NB4 (cell line): Measurements from ENCODE around the gene FAM163A.
"Not testable (repeated sequence)": the region's sequence is repeated elsewhere in the genome, so short reads cannot be mapped to it uniquely, and the experiment has no call there.

ENCODE experiments used
- DNase-seq: peaks from one replicate; pipeline ENCODE4 v3.0.0; 2010; ENCODE audit warnings: low read depth
- H3K4me3 ChIP-seq: one replicate; pipeline ENCODE4 v1.5.1; 2011; ENCODE audit warnings: mild to moderate bottlenecking, low read depth, low read length, moderate library complexity
- MYC ChIP-seq: IDR thresholded peaks from 2 replicates; pipeline ENCODE4 v1.6.1; 2011; ENCODE audit warnings: low read depth, low read length
- POLR2A ChIP-seq: IDR thresholded peaks from 2 replicates; pipeline ENCODE4 v1.6.1; 2011; ENCODE audit warnings: mild to moderate bottlenecking; ENCODE audit not compliant: insufficient read length; ENCODE audit errors: extremely low read depth
- TF ChIP-seq, protein P1 (sequence below): IDR thresholded peaks from one replicate; pipeline ENCODE4 v1.5.1; 2012; ENCODE audit warnings: low read depth, low read length
- TF ChIP-seq, protein P2 (sequence below): IDR thresholded peaks from 2 replicates; pipeline ENCODE4 v1.6.1; 2011; ENCODE audit warnings: low read depth, low read length

The FAM163A gene

DNA sequence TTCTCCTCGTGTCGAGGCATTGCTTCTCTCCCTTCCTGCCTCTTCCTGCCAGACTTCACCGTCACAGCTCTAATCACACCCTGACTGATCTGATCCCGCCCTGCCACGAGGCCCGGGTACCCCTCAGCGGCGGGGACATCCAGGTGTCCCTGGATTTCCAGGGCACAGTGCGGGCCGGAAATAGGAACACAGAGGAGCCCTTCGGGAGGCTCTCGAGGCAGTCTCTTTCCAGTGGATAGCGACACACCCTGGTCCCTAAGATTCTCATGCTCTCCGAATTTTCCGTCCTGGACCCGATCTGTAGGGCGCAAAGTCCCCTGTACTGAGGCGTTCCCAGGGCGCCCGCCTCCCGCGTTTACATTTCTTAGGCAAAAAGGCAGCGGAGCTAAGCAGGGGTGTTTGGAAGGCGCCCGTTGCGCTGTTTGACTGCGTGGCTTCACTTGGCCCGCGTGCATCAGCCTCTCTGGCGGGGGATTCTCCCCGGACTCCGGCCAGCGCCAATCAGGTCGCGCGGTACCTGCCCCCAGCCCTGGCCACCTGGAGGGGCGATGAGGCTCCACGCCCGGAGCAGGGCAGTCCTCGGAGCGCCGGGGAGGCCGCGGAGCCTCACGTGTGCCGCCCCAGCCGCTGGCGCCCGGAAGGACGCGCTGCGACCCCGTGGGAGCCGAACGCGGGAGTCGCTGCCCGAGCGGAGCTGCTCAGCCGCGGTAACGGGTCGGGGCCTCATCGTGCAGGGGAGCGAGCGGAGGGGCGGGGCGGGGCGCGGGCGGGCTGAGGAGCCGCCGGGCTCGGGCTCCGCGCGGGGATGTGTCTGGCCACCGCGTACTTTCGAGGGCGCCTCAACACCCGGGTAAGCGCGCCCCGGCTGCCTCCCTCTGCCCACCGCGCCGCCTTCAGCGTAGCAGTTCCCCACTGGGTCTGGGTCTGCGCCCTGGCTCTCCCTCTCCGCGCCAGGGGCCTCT is at the start of gene FAM163A:
Gene FAM163A, plus strand, starts transcription at position 575 of the 962 bp plus-strand sequence. CDS start 69,807 bp downstream, outside the sequence.
- TF ChIP-seq, protein P1, sequence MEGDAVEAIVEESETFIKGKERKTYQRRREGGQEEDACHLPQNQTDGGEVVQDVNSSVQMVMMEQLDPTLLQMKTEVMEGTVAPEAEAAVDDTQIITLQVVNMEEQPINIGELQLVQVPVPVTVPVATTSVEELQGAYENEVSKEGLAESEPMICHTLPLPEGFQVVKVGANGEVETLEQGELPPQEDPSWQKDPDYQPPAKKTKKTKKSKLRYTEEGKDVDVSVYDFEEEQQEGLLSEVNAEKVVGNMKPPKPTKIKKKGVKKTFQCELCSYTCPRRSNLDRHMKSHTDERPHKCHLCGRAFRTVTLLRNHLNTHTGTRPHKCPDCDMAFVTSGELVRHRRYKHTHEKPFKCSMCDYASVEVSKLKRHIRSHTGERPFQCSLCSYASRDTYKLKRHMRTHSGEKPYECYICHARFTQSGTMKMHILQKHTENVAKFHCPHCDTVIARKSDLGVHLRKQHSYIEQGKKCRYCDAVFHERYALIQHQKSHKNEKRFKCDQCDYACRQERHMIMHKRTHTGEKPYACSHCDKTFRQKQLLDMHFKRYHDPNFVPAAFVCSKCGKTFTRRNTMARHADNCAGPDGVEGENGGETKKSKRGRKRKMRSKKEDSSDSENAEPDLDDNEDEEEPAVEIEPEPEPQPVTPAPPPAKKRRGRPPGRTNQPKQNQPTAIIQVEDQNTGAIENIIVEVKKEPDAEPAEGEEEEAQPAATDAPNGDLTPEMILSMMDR, result no peak
- no peak for TF ChIP-seq MYC
- TF ChIP-seq, protein P2, sequence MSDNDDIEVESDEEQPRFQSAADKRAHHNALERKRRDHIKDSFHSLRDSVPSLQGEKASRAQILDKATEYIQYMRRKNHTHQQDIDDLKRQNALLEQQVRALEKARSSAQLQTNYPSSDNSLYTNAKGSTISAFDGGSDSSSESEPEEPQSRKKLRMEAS, result no peak
- TF ChIP-seq POLR2A, result no peak
- H3K4me3 ChIP-seq, result no peak within 1 kb of the TSS
- DNase-seq, result peak; percentile 2

- not testable (repeated sequence) for DNase-seq, H3K4me3 ChIP-seq
Measured at GRCh38 chr1:179694530-179694929, 48.6 kb upstream of the FAM163A start.

DNA sequence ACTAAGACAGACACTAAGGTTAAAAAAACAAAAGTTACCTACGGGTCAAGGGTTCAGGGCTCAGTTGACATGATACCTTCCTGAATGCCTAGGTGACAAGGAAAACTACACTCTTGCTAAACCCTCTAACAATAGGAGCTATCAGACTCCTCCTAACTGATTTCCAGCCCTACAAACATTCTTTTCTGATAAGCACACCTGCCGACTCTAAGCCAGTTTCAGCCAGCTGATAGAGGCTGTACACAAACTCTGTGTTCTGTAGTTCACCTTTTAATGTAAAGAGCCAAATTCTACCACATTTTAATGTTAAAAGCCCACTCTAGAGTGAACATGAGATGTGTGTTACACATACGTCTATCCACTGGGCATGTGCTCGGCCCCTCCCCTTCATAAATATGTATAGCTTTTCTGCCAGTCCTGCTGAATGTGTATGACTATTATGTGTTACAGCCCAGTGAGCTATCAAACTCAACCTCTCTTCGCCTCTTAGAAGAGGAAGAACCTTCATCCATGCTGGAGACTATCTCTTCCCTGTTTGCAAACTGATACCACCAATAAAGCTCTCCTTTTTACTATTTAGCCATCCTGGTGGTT is 40.0 kb upstream of the FAM163A start:
- no peak overlapping the region for H3K4me3 ChIP-seq
- DNase-seq, result no peak
- no peak for TF ChIP-seq POLR2A
- TF ChIP-seq, protein P1, result no peak
- no peak for TF ChIP-seq MYC
- TF ChIP-seq, protein P2, result no peak

DNA sequence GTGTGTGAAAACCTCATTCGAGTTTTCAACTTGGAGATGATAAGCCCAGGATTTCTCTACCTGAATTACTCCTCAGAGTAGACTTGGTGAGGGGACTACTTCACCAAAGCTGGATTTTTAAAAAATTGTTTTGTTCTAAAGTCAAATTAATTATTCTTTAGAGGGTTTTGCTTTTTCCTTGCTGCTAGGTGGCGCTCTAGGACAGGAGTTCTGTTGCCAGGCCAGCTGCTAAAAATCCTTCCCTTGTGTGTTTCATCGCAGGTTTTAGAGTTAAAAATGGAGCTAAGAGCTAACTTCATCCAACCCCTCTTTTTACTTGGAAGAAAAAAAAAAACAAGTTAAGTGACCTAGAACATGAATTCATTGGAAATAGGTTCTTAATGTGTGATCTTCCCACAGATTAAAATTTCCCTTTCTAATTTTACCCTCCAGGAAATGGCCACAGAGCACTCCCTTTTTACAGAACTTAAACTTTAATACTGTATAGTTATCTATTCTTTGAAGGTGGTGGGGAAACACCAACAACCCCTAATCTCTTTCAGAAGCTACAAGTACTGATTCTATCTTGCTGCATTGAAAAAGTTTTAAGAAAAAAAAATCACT is 36.7 kb upstream of the FAM163A start:
- TF ChIP-seq, protein P1, result peak; percentile 63
- peak; percentile 17; the same call in 1 of the 2 replicates for TF ChIP-seq MYC
- no peak for TF ChIP-seq POLR2A
- TF ChIP-seq, protein P2, result 0 out of 2 replicates have a peak, but pooled peaks have one; percentile 27
- H3K4me3 ChIP-seq, result no peak overlapping the region
- peak; percentile 75 for DNase-seq

- no peak for TF ChIP-seq POLR2A
- TF ChIP-seq, protein P1, result no peak
- no peak overlapping the region for H3K4me3 ChIP-seq
- no peak for DNase-seq
Measured at GRCh38 chr1:179707406-179707805, 35.7 kb upstream of the FAM163A start.

GRCh38 chr1:179708434-179709195 is 34.5 kb upstream of the FAM163A start:
- DNase-seq, result no peak
- TF ChIP-seq POLR2A, result no peak
- TF ChIP-seq, protein P2, result no peak
- no peak for TF ChIP-seq MYC
- TF ChIP-seq, protein P1, result no peak
- no peak overlapping the region for H3K4me3 ChIP-seq
